Measurements from ENCODE around the gene ADCY2. TPM values are rescaled to one million over a fixed set of nuclear protein-coding genes. Genes with fewer than 3 reads are reported as not detected.

The ADCY2 gene
- total RNA-seq, 4 donors from 2014 or later = 2.6 to 24.8 (median 10.9) TPM

GRCh38 chr5:7537573-7537972 is 141.6 kb downstream of the ADCY2 start:
- WGBS = 91% methylated on average over 2 of the region's 2 CpGs
- Histone ChIP-seq H3K27ac (no peak overlapping the region), H3K27me3 (no peaks in the 10 kb centered on the region), H3K36me3 (no peaks in the 10 kb centered on the region), H3K9me3 (no peaks in the 10 kb centered on the region), H3K4me1 (no peaks in the 10 kb centered on the region), H3K4me3 (no peak overlapping the region)
- TF ChIP-seq POLR2AphosphoS5 (IDR thresholded peaks at IDR 0.05) = no peak
- TF ChIP-seq EP300 (IDR thresholded peaks at IDR 0.05) = no peak
- no peak for TF ChIP-seq POLR2A (IDR thresholded peaks at IDR 0.05)
- TF ChIP-seq, protein P1, sequence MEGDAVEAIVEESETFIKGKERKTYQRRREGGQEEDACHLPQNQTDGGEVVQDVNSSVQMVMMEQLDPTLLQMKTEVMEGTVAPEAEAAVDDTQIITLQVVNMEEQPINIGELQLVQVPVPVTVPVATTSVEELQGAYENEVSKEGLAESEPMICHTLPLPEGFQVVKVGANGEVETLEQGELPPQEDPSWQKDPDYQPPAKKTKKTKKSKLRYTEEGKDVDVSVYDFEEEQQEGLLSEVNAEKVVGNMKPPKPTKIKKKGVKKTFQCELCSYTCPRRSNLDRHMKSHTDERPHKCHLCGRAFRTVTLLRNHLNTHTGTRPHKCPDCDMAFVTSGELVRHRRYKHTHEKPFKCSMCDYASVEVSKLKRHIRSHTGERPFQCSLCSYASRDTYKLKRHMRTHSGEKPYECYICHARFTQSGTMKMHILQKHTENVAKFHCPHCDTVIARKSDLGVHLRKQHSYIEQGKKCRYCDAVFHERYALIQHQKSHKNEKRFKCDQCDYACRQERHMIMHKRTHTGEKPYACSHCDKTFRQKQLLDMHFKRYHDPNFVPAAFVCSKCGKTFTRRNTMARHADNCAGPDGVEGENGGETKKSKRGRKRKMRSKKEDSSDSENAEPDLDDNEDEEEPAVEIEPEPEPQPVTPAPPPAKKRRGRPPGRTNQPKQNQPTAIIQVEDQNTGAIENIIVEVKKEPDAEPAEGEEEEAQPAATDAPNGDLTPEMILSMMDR (IDR thresholded peaks at IDR 0.05) = no peak
- no peak for DNase-seq (ENCODE audit: low spot score in 2 of 2)

GRCh38 chr5:7539571-7539970 is 143.6 kb downstream of the ADCY2 start:
- no peak for DNase-seq (ENCODE audit: low spot score in 2 of 2)
- no peaks in the 10 kb centered on the region for H3K9me3 ChIP-seq
- H3K27me3 ChIP-seq = no peaks in the 10 kb centered on the region
- no peaks in the 10 kb centered on the region for H3K4me1 ChIP-seq
- H3K4me3 ChIP-seq = no peak overlapping the region
- TF ChIP-seq EP300 (IDR thresholded peaks at IDR 0.05) (no peak), POLR2AphosphoS5 (IDR thresholded peaks at IDR 0.05) (no peak), POLR2A (IDR thresholded peaks at IDR 0.05) (no peak)
- TF ChIP-seq, protein P1 (IDR thresholded peaks at IDR 0.05) = no peak
- 89% methylated on average over 5 of the region's 5 CpGs for WGBS
- no peak overlapping the region for H3K27ac ChIP-seq
- no peaks in the 10 kb centered on the region for H3K36me3 ChIP-seq

DNA sequence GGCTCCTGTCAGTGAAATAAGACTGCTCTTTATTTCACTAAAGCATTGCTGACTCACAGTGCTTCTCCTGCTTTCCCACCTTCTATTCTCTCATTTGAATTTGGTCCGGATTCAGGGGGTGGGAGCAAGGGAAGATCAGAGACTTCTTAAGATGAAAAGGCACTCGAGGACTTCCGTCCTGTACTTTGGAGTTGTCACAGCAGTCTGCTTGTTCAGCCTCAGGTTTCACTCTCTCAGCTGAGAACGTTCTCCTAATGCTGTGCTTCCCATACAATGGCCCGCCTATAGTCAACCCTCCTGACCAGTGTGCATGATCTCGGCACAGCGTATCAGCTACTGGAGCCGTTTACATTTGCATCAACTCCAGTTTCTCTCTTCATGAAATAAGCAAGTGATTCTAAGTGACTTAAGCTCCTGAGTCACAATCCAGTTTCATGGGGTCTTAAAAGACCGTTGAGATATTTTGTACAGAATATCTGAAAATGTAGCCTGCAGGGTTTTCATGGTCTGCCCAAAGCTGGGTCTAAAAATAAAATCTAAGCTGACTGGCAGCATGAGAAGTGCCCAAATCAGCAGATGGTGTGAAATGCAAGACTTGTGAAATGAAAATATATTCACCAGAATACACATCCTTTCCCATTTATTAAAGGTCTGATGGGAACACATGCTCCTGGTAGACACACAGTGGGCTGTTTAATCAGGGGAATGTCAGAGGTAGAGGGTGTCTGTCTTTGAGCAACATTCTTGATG is 145.0 kb downstream of the ADCY2 start:
- Histone ChIP-seq H3K9me3 (no peaks in the 10 kb centered on the region), H3K4me1 (no peaks in the 10 kb centered on the region), H3K27me3 (no peaks in the 10 kb centered on the region), H3K36me3 (no peaks in the 10 kb centered on the region), H3K27ac (no peak overlapping the region), H3K4me3 (no peak overlapping the region)
- DNase-seq (ENCODE audit: low spot score in 2 of 2) = no peak
- TF ChIP-seq, protein P1 (IDR thresholded peaks at IDR 0.05) = no peak
- no peak for TF ChIP-seq EP300 (IDR thresholded peaks at IDR 0.05)
- no peak for TF ChIP-seq POLR2A (IDR thresholded peaks at IDR 0.05)
- WGBS = 74% methylated on average over 9 of the region's 9 CpGs

GRCh38 chr5:7541898-7542297 is 146.0 kb downstream of the ADCY2 start:
- H3K27me3 ChIP-seq = no peaks in the 10 kb centered on the region
- 78% methylated on average over 2 of the region's 2 CpGs for WGBS
- no peak for TF ChIP-seq POLR2A (IDR thresholded peaks at IDR 0.05)
- TF ChIP-seq, protein P1 (IDR thresholded peaks at IDR 0.05) = no peak
- TF ChIP-seq EP300 (IDR thresholded peaks at IDR 0.05) = no peak
- TF ChIP-seq POLR2AphosphoS5 (IDR thresholded peaks at IDR 0.05) = no peak

GRCh38 chr5:7546555-7546954 is 150.6 kb downstream of the ADCY2 start:
- Histone ChIP-seq H3K4me3 (no peak overlapping the region), H3K27ac (no peak overlapping the region), H3K9me3 (no peaks in the 10 kb centered on the region), H3K27me3 (no peaks in the 10 kb centered on the region), H3K4me1 (no peaks in the 10 kb centered on the region), H3K36me3 (no peaks in the 10 kb centered on the region)
- 78% methylated on average over 6 of the region's 6 CpGs for WGBS
- DNase-seq (ENCODE audit: low spot score in 2 of 2) = no peak
- TF ChIP-seq EP300 (IDR thresholded peaks at IDR 0.05) = no peak
- TF ChIP-seq POLR2AphosphoS5 (IDR thresholded peaks at IDR 0.05) = no peak
- TF ChIP-seq, protein P1 (IDR thresholded peaks at IDR 0.05) = no peak
- no peak for TF ChIP-seq POLR2A (IDR thresholded peaks at IDR 0.05)

More at GRCh38 chr5:7541898-7542297, 146.0 kb downstream of the ADCY2 start:
- Histone ChIP-seq H3K4me3 (no peak overlapping the region), H3K36me3 (no peaks in the 10 kb centered on the region), H3K27ac (no peak overlapping the region), H3K9me3 (no peaks in the 10 kb centered on the region), H3K4me1 (no peaks in the 10 kb centered on the region)
- no peak for DNase-seq (ENCODE audit: low spot score in 2 of 2)
